HepG2 (cell line): ENCODE data around the gene GHSR.

Source experiments
- ARHGAP35 ChIP-seq: sonication (generic); formaldehyde crosslinking; IDR thresholded peaks from 2 replicates; pipeline ENCODE4 v1.9.0; 2022; ENCODE audit warnings: mild to moderate bottlenecking, inconsistent platforms, moderate library complexity, missing genetic modification reagents, borderline replicate concordance
- CTCF ChIP-seq: sonication (generic); formaldehyde crosslinking; IDR thresholded peaks from 2 replicates; pipeline ENCODE4 v1.5.0; 2020; ENCODE audit warnings: mild to moderate bottlenecking, missing genetic modification reagents, moderate library complexity
- GPN1 ChIP-seq: sonication (generic); formaldehyde crosslinking; IDR thresholded peaks from 2 replicates; pipeline ENCODE4 v1.5.1; 2020; ENCODE audit warnings: missing genetic modification reagents, borderline replicate concordance
- GTF2F1 ChIP-seq: fragments of 150-350 bp; IDR thresholded peaks from 2 replicates; pipeline ENCODE4 v1.6.1; 2014; ENCODE audit warnings: low read length
- PRMT3 ChIP-seq: sonication (generic); formaldehyde crosslinking; IDR thresholded peaks from 2 replicates; pipeline ENCODE4 v1.8.1; 2022; ENCODE audit warnings: low read depth, mild to moderate bottlenecking, moderate library complexity, missing genetic modification reagents, borderline replicate concordance
- REST ChIP-seq, 2 experiments: IDR thresholded peaks; 2 replicates each; pipeline ENCODE4 v1.6.1; 2011 to 2012; ENCODE audit warnings: low read length in 2 of 2, borderline replicate concordance in 1 of 2, low read depth in 1 of 2, mild to moderate bottlenecking in 1 of 2, moderate library complexity in 1 of 2
- SRF ChIP-seq: IDR thresholded peaks from 2 replicates; pipeline ENCODE4 v1.6.1; 2011; ENCODE audit warnings: mild to moderate bottlenecking, low read depth, low read length, moderate library complexity
- SUZ12 ChIP-seq: fragments of 150-350 bp; IDR thresholded peaks from 2 replicates; pipeline ENCODE4 v1.6.1; 2014; ENCODE audit warnings: low read depth, low read length
- ZNF160 ChIP-seq: sonication (generic); formaldehyde crosslinking; IDR thresholded peaks from 2 replicates; pipeline ENCODE4 v1.8.0; 2022; ENCODE audit warnings: mild to moderate bottlenecking, inconsistent platforms, missing genetic modification reagents
- ZNF17 ChIP-seq: sonication (generic); formaldehyde crosslinking; IDR thresholded peaks from 2 replicates; pipeline ENCODE4 v1.5.0; 2020; ENCODE audit warnings: mild to moderate bottlenecking, missing genetic modification reagents
- ZNF792 ChIP-seq: IDR thresholded peaks from 2 replicates; pipeline ENCODE4 v1.6.1; 2016

GRCh38 chr3:172470588-172470987, 22.3 kb upstream of the GHSR start:
- TF ChIP-seq GPN1 (no peak), SRF (no peak), ZNF792 (CRISPR knock-in tag) (no peak), CTCF (CRISPR knock-in tag) (no peak), REST (IDR thresholded peaks at IDR 0.05; ENCODE audit: borderline replicate concordance in 1 of 2, low read depth in 1 of 2, low read length in 2 of 2) (no peak), PRMT3 (no peak), GTF2F1 (no peak), ZNF160 (CRISPR knock-in tag) (no peak), SUZ12 (no peak), ZNF17 (CRISPR knock-in tag) (no peak), ARHGAP35 (CRISPR knock-in tag) (no peak)
